OCI-M2 (cell line): ENCODE data around the gene ZNF701.
"Not testable (repeated sequence)": the region's sequence is repeated elsewhere in the genome, so short reads cannot be mapped to it uniquely, and the experiment has no call there.

Source experiments
- DNase-seq: peaks from one replicate; lab custom pipeline; 2025; ENCODE audit not compliant: unreplicated experiment; lab: John Stamatoyannopoulos, UW

The ZNF701 gene

GRCh38 chr19:52570000-52570861, at the start of gene ZNF701:
TSS of gene ZNF701 (plus strand) at chr19:52570287. CDS start at chr19:52574148, 3,861 bp downstream.
- no peak for DNase-seq

- DNase-seq: no peak
Observed at GRCh38 chr19:52522551-52522950, 47.5 kb upstream of the ZNF701 start.

GRCh38 chr19:52524086-52524485, 46.0 kb upstream of the ZNF701 start:
- no peak for DNase-seq

GRCh38 chr19:52527134-52527955, 42.7 kb upstream of the ZNF701 start, which contains the start of gene ZNF808:
TSS of gene ZNF808 (plus strand) at chr19:52527668. CDS start at chr19:52543285, 15,617 bp downstream.
- peak; percentile 97 for DNase-seq

GRCh38 chr19:52527956-52528351, 42.1 kb upstream of the ZNF701 start:
- no peak for DNase-seq

- no peak for DNase-seq
Observed at GRCh38 chr19:52532480-52532879, 37.6 kb upstream of the ZNF701 start.

GRCh38 chr19:52533901-52534300, 36.2 kb upstream of the ZNF701 start:
- DNase-seq: no peak

GRCh38 chr19:52535385-52535770, 34.7 kb upstream of the ZNF701 start:
- not testable (repeated sequence) for DNase-seq

GRCh38 chr19:52535771-52536447, 34.2 kb upstream of the ZNF701 start:
- no peak for DNase-seq

GRCh38 chr19:52536448-52536800, 33.7 kb upstream of the ZNF701 start:
- no peak for DNase-seq

- not testable (repeated sequence) for DNase-seq
Observed at GRCh38 chr19:52538815-52539214, 31.3 kb upstream of the ZNF701 start.

- DNase-seq: not testable (repeated sequence)
Observed at GRCh38 chr19:52541176-52541575, 28.9 kb upstream of the ZNF701 start.

GRCh38 chr19:52541608-52542007, 28.5 kb upstream of the ZNF701 start:
- no peak for DNase-seq

- DNase-seq: not testable (repeated sequence)
Observed at GRCh38 chr19:52542541-52542940, 27.5 kb upstream of the ZNF701 start.

GRCh38 chr19:52542984-52543664, 27.0 kb upstream of the ZNF701 start:
- DNase-seq: no peak

GRCh38 chr19:52554216-52554971, 15.7 kb upstream of the ZNF701 start:
- no peak for DNase-seq

- no peak for DNase-seq
Observed at GRCh38 chr19:52557231-52557995, 12.7 kb upstream of the ZNF701 start.

GRCh38 chr19:52558732-52559445, 11.2 kb upstream of the ZNF701 start:
- not testable (repeated sequence) for DNase-seq

GRCh38 chr19:52561611-52562010, 8.5 kb upstream of the ZNF701 start:
- not testable (repeated sequence) for DNase-seq
